Smooth muscle cell (in vitro differentiated cells): ENCODE results near the gene GALNT2. TPM values are rescaled to one million over a fixed set of nuclear protein-coding genes. Genes with fewer than 3 reads are reported as not detected.

Experiments used
- DNase-seq: peaks from one replicate; lab custom pipeline; 2025; ENCODE audit not compliant: unreplicated experiment; lab: John Stamatoyannopoulos, UW
- H2AFZ ChIP-seq: fragments of 200-600 bp; sonication (generic); 2 replicates; pipeline ENCODE4 v1.6.0; 2016; ENCODE audit warnings: antibody characterized with exemption, low read depth, mild to moderate bottlenecking
- H3F3A ChIP-seq: fragments of 200-600 bp; sonication (generic); 2 replicates; pipeline ENCODE4 v1.6.0; 2017; ENCODE audit warnings: antibody characterized with exemption, low read depth
- H3K27ac ChIP-seq: fragments of 200-600 bp; sonication (generic); 2 replicates; pipeline ENCODE4 v1.5.1; 2016; ENCODE audit warnings: low read depth, mild to moderate bottlenecking
- H3K27me3 ChIP-seq: fragments of 200-600 bp; sonication (generic); 2 replicates; pipeline ENCODE4 v1.6.1; 2016; ENCODE audit warnings: low read depth, mild to moderate bottlenecking
- H3K36me3 ChIP-seq: fragments of 200-600 bp; sonication (generic); 2 replicates; pipeline ENCODE4 v1.5.1; 2016; ENCODE audit warnings: low read depth
- H3K4me1 ChIP-seq: fragments of 200-600 bp; sonication (generic); 2 replicates; pipeline ENCODE4 v1.5.1; 2016; ENCODE audit warnings: low read depth
- H3K4me2 ChIP-seq: fragments of 200-600 bp; sonication (generic); 2 replicates; pipeline ENCODE4 v1.6.0; 2016; ENCODE audit warnings: mild to moderate bottlenecking
- H3K4me3 ChIP-seq: fragments of 200-600 bp; sonication (generic); 2 replicates; pipeline ENCODE4 v1.5.1; 2016; ENCODE audit warnings: mild to moderate bottlenecking
- H3K79me2 ChIP-seq: fragments of 200-600 bp; sonication (generic); 2 replicates; pipeline ENCODE4 v1.6.0; 2016; ENCODE audit warnings: low read depth, mild to moderate bottlenecking
- H3K9ac ChIP-seq: fragments of 200-600 bp; sonication (generic); 2 replicates; pipeline ENCODE4 v1.6.0; 2016; ENCODE audit warnings: low read depth
- H3K9me3 ChIP-seq: fragments of 200-600 bp; sonication (generic); replicated peaks from 2 replicates; pipeline ENCODE4 v1.5.1; 2016; ENCODE audit warnings: low read depth
- H4K20me1 ChIP-seq: fragments of 200-600 bp; sonication (generic); 2 replicates; pipeline ENCODE4 v1.6.0; 2016; ENCODE audit warnings: low read depth
- CTCF ChIP-seq: fragments of 200-600 bp; sonication (generic); IDR thresholded peaks from 2 replicates; pipeline ENCODE4 v1.5.1; 2017; ENCODE audit warnings: borderline replicate concordance, mild to moderate bottlenecking, antibody characterized with exemption; ENCODE audit not compliant: insufficient read depth, poor library complexity, severe bottlenecking
- WGBS: methylation state at CpG from one replicate; pipeline ENCODE4 v1.1.7; 2016; ENCODE audit warnings: low lambda C conversion rate; 5-methylcytosine and 5-hydroxymethylcytosine counted together
- polyA plus RNA-seq: library from polyadenylated mRNA; unstranded; fragments of >200 nt; fragmentation: Nextera tagmentation; extraction: Ambion mirVana; gene quantifications from 2 replicates; pipeline ENCODE4 v1.2.1, GENCODE V29; 2016
- total RNA-seq: library from RNA; depleted of rRNA; stranded (reverse); fragments of >200 nt; gene quantifications from 2 replicates; pipeline ENCODE4 v1.2.3, GENCODE V29; 2014

Gene GALNT2
- total and polyA plus RNA-seq, 2 experiments from 2014 or later = 76.4 to 152 TPM

GRCh38 chr1:230191079-230191804 lies 124.2 kb downstream of the GALNT2 start:
- no peaks in the 10 kb centered on the region for H3F3A ChIP-seq
- WGBS = 35% methylated on average over 9 of the region's 9 CpGs
- no peak for TF ChIP-seq CTCF
- H3K4me3 ChIP-seq = no peak overlapping the region
- peak overlapping the region; percentile 39 for H3K4me2 ChIP-seq
- H2AFZ ChIP-seq = no peak overlapping the region
- DNase-seq = no peak
- peak overlapping the region; percentile 46 for H3K27ac ChIP-seq
- H3K4me1 ChIP-seq = peaks cover 4% of the 10 kb centered on the region
- no peaks in the 10 kb centered on the region for H3K27me3 ChIP-seq
- H3K9me3 ChIP-seq = no peaks in the 10 kb centered on the region
- H3K36me3 ChIP-seq = no peaks in the 10 kb centered on the region
- H3K9ac ChIP-seq = no peak overlapping the region
- H3K79me2 ChIP-seq = peaks cover 50% of the 10 kb centered on the region
- H4K20me1 ChIP-seq = peaks cover 88% of the 10 kb centered on the region

DNA sequence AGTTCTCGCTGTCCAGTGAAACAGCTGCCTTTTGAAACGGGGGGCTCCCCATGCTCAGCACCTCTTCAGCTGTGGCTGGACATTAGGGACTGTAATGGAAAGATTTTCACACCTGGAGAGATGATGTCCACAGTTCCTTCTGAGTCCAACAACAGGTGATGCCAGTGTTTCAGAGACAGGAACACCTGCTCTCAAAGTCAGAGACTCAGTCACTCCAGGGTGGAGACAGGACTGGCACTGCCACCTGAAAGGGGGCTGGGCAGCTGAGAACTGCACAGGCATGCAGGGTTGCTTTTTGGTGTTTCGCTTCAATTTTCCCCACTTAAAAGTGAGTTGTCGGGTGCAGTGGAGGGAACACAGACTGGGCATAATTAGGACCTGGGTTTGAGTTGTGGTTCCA lies 124.8 kb downstream of the GALNT2 start:
- Histone ChIP-seq H3K4me3 (no peak overlapping the region), H3K36me3 (no peaks in the 10 kb centered on the region), H3K4me2 (no peak overlapping the region), H3K27me3 (no peaks in the 10 kb centered on the region), H3K9me3 (no peaks in the 10 kb centered on the region), H3K79me2 (peaks cover 50% of the 10 kb centered on the region), H4K20me1 (peaks cover 88% of the 10 kb centered on the region), H3K9ac (no peak overlapping the region), H2AFZ (no peak overlapping the region), H3K27ac (no peak overlapping the region), H3K4me1 (peaks cover 4% of the 10 kb centered on the region), H3F3A (no peaks in the 10 kb centered on the region)
- DNase-seq = no peak
- WGBS = 94% methylated on average over 4 of the region's 4 CpGs
- no peak for TF ChIP-seq CTCF

DNA sequence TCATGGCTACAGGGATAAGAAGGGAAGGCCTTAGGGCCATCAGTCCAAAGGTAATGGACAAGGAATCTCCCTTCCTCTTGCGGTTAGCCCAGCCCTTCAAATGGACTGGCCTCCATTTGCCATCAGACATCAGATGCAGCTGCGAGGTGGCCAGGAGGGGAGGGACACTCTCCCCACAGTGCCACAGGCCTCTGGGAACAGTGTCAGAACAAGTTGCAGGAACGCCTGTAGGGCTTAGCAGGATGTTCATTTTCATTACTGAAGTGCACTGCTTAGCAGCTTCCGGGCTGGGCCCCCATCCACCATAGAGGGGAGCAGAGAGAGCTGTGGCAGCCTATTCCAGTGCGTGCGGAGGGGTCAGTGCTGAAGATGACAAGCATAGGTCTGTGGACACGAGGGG lies 127.5 kb downstream of the GALNT2 start:
- no peak for DNase-seq
- Histone ChIP-seq H3K9me3 (no peaks in the 10 kb centered on the region), H4K20me1 (peaks cover 94% of the 10 kb centered on the region), H3K9ac (no peak overlapping the region), H3K36me3 (no peaks in the 10 kb centered on the region), H3K4me1 (peaks cover 4% of the 10 kb centered on the region), H3K4me2 (no peak overlapping the region), H3F3A (no peaks in the 10 kb centered on the region), H3K4me3 (no peak overlapping the region), H2AFZ (no peak overlapping the region), H3K27me3 (no peaks in the 10 kb centered on the region), H3K27ac (no peak overlapping the region), H3K79me2 (peaks cover 40% of the 10 kb centered on the region)
- WGBS = 77% methylated on average over 7 of the region's 7 CpGs
- no peak for TF ChIP-seq CTCF

- peaks cover 92% of the 10 kb centered on the region for H4K20me1 ChIP-seq
- no peaks in the 10 kb centered on the region for H3F3A ChIP-seq
- no peak overlapping the region for H3K27ac ChIP-seq
- H3K27me3 ChIP-seq = no peaks in the 10 kb centered on the region
- no peak overlapping the region for H3K9ac ChIP-seq
- no peak overlapping the region for H3K4me2 ChIP-seq
- WGBS = 82% methylated on average over 3 of the region's 3 CpGs
- no peak for DNase-seq
- peaks cover 4% of the 10 kb centered on the region for H3K4me1 ChIP-seq
- no peaks in the 10 kb centered on the region for H3K36me3 ChIP-seq
- peaks cover 40% of the 10 kb centered on the region for H3K79me2 ChIP-seq
- H3K4me3 ChIP-seq = no peak overlapping the region
- no peak overlapping the region for H2AFZ ChIP-seq
- no peak for TF ChIP-seq CTCF
- no peaks in the 10 kb centered on the region for H3K9me3 ChIP-seq
Measured at GRCh38 chr1:230195199-230195598, 128.2 kb downstream of the GALNT2 start.
